H1 (cell line): ENCODE measurements around the gene TMEM260. TPM values are rescaled to one million over a fixed set of nuclear protein-coding genes. Genes with fewer than 3 reads are reported as not detected.

Experiments
- CBX5 ChIP-seq: fragments of 300-800, 300-1000 bp; sonication (generic); IDR thresholded peaks from 2 replicates; pipeline ENCODE4 v1.7.1; 2016; ENCODE audit warnings: antibody characterized with exemption, low read length, low read depth
- polyA plus RNA-seq, 7 experiments: library from polyadenylated mRNA; depleted of rRNA in 3 of 7; stranded (reverse) in 5 of 7; unstranded in 2 of 7; fragments of >200 nt in 5 of 7; fragments of 200-250 nt in 2 of 7; gene quantifications; 1 replicate in 5 of 7; 2 replicates in 1 of 7; 4 replicates in 1 of 7; pipeline versions ENCODE4 v1.2.1 to v1.2.3, GENCODE V29; 2011 to 2013; ENCODE audit warnings: missing spikeins in 2 of 7, mixed read lengths in 2 of 7
- total RNA-seq: library from RNA; stranded (reverse); fragmentation: NEBNext Ultra II Directional; extraction: Animal tissue kit (Norgen Biotek cat#: 25700); gene quantifications from 2 replicates; pipeline ENCODE4 v1.2.1, GENCODE V29; 2021

The TMEM260 gene
- total and polyA plus RNA-seq, 2 of the 8 experiments (the other 6 are each of a cell fraction or from before 2014, with no cell fraction given): 14.4 to 15.2 TPM

- TF ChIP-seq CBX5: no peak
Observed at GRCh38 chr14:56659378-56659777, 79.8 kb downstream of the TMEM260 start (continued).
